T-helper 17 cell (primary cell): Measurements from ENCODE around the gene GNG10. TPM values are rescaled to one million over a fixed set of nuclear protein-coding genes. Genes with fewer than 3 reads are reported as not detected.

Source experiments
- ATAC-seq: fragments of 150-1000 bp; cut with Tn5 transposase; 2 replicates; pipeline ENCODE4 v1.10.0; 2021; ENCODE audit warnings: mild to moderate bottlenecking, moderate library complexity
- DNase-seq, 3 donors: peaks; one replicate each; pipeline versions ENCODE4 v3.0.0 to v3.0.0-alpha.2; 2020 to 2021
- H3K9me3 ChIP-seq: one replicate; pipeline ENCODE4 v1.7.0; 2013; ENCODE audit warnings: low read length, mild to moderate bottlenecking; ENCODE audit not compliant: control insufficient read depth, poor library complexity, severe bottlenecking
- H3K27ac Mint-ChIP-seq: one replicate; pipeline ENCODE4 v1.8.0; 2022; ENCODE audit warnings: mild to moderate bottlenecking, moderate library complexity, mixed read lengths
- H3K27me3 Mint-ChIP-seq: one replicate; pipeline ENCODE4 v1.8.0; 2022; ENCODE audit warnings: mixed read lengths
- H3K36me3 Mint-ChIP-seq: one replicate; pipeline ENCODE4 v1.8.0; 2022; ENCODE audit warnings: low read depth, mixed read lengths
- H3K4me1 Mint-ChIP-seq: one replicate; pipeline ENCODE4 v1.8.0; 2022; ENCODE audit warnings: mild to moderate bottlenecking, mixed read lengths
- H3K4me3 Mint-ChIP-seq: one replicate; pipeline ENCODE4 v1.8.0; 2022; ENCODE audit warnings: mild to moderate bottlenecking, moderate library complexity, mixed read lengths
- total RNA-seq, 4 donors: library from RNA in 2 of 4; stranded (reverse) in 2 of 4; gene quantifications; one replicate each; pipeline ENCODE4 v1.2.3 and lab custom pipeline; 2022 to 2026

Gene GNG10
- total RNA-seq, 2 donors from 2014 or later, result 5.3 to 6.7 TPM

- Mint-ChIP-seq H3K4me3 (peak overlapping the region; percentile 94), H3K27me3 (no peaks in the 10 kb centered on the region), H3K36me3 (peaks cover 4% of the 10 kb centered on the region), H3K4me1 (peaks cover 38% of the 10 kb centered on the region), H3K27ac (peak overlapping the region; percentile 88)
- DNase-seq (no peak), ATAC-seq (no peak)
- no peaks in the 10 kb centered on the region for H3K9me3 ChIP-seq
Observed at GRCh38 chr9:111632695-111633388, 28.6 kb upstream of the GNG10 start.

- peaks cover 38% of the 10 kb centered on the region for H3K4me1 Mint-ChIP-seq
- no peaks in the 10 kb centered on the region for H3K27me3 Mint-ChIP-seq
- H3K27ac Mint-ChIP-seq, result no peak overlapping the region
- DNase-seq, result no peak
- no peak overlapping the region for H3K4me3 Mint-ChIP-seq
- peaks cover 4% of the 10 kb centered on the region for H3K36me3 Mint-ChIP-seq
- no peak for ATAC-seq
- no peaks in the 10 kb centered on the region for H3K9me3 ChIP-seq
Observed at GRCh38 chr9:111633389-111633736, 28.0 kb upstream of the GNG10 start.

- Mint-ChIP-seq H3K27me3 (no peaks in the 10 kb centered on the region), H3K36me3 (peaks cover 4% of the 10 kb centered on the region), H3K4me3 (no peak overlapping the region), H3K4me1 (peaks cover 38% of the 10 kb centered on the region), H3K27ac (no peak overlapping the region)
- no peak for DNase-seq
- no peak for ATAC-seq
- H3K9me3 ChIP-seq, result no peaks in the 10 kb centered on the region
Observed at GRCh38 chr9:111634860-111635259, 26.5 kb upstream of the GNG10 start.

GRCh38 chr9:111637421-111637950, 23.9 kb upstream of the GNG10 start:
- no peaks in the 10 kb centered on the region for H3K9me3 ChIP-seq
- ATAC-seq (no peak), DNase-seq (no peak)
- H3K27me3 Mint-ChIP-seq, result no peaks in the 10 kb centered on the region
- peaks cover 25% of the 10 kb centered on the region for H3K4me1 Mint-ChIP-seq
- H3K27ac Mint-ChIP-seq, result no peak overlapping the region
- peaks cover 4% of the 10 kb centered on the region for H3K36me3 Mint-ChIP-seq
- no peak overlapping the region for H3K4me3 Mint-ChIP-seq

GRCh38 chr9:111644195-111644772, 17.1 kb upstream of the GNG10 start:
- peaks cover 2% of the 10 kb centered on the region for H3K36me3 Mint-ChIP-seq
- no peaks in the 10 kb centered on the region for H3K9me3 ChIP-seq
- H3K4me1 Mint-ChIP-seq, result peaks cover 4% of the 10 kb centered on the region
- H3K27me3 Mint-ChIP-seq, result no peaks in the 10 kb centered on the region
- ATAC-seq (no peak), DNase-seq (no peak)
- H3K27ac Mint-ChIP-seq, result no peak overlapping the region
- no peak overlapping the region for H3K4me3 Mint-ChIP-seq

GRCh38 chr9:111645806-111646205, 15.6 kb upstream of the GNG10 start:
- no peak for ATAC-seq
- Mint-ChIP-seq H3K36me3 (peaks cover 2% of the 10 kb centered on the region), H3K4me3 (no peak overlapping the region)

GRCh38 chr9:111646417-111646816, 15.0 kb upstream of the GNG10 start:
- no peaks in the 10 kb centered on the region for H3K27me3 Mint-ChIP-seq
- ATAC-seq (no peak), DNase-seq (no peak)
- no peak overlapping the region for H3K4me3 Mint-ChIP-seq
- peaks cover 4% of the 10 kb centered on the region for H3K4me1 Mint-ChIP-seq
- H3K27ac Mint-ChIP-seq, result no peak overlapping the region
- H3K36me3 Mint-ChIP-seq, result peaks cover 2% of the 10 kb centered on the region
- no peaks in the 10 kb centered on the region for H3K9me3 ChIP-seq

More at GRCh38 chr9:111645806-111646205, 15.6 kb upstream of the GNG10 start:
- Mint-ChIP-seq H3K27ac (no peak overlapping the region), H3K4me1 (peaks cover 4% of the 10 kb centered on the region), H3K27me3 (no peaks in the 10 kb centered on the region)
- H3K9me3 ChIP-seq, result no peaks in the 10 kb centered on the region
- DNase-seq, result no peak

- peaks cover 2% of the 10 kb centered on the region for H3K4me1 Mint-ChIP-seq
- peaks cover 4% of the 10 kb centered on the region for H3K36me3 Mint-ChIP-seq
- ATAC-seq, result no peak
- H3K27ac Mint-ChIP-seq, result no peak overlapping the region
- no peak for DNase-seq
- H3K9me3 ChIP-seq, result no peaks in the 10 kb centered on the region
- H3K27me3 Mint-ChIP-seq, result no peaks in the 10 kb centered on the region
- no peak overlapping the region for H3K4me3 Mint-ChIP-seq
Observed at GRCh38 chr9:111648066-111648465, 13.3 kb upstream of the GNG10 start.

GRCh38 chr9:111649016-111649415, 12.4 kb upstream of the GNG10 start:
- no peaks in the 10 kb centered on the region for H3K9me3 ChIP-seq
- H3K4me1 Mint-ChIP-seq, result no peaks in the 10 kb centered on the region
- no peak for DNase-seq
- no peak overlapping the region for H3K4me3 Mint-ChIP-seq
- no peak overlapping the region for H3K27ac Mint-ChIP-seq
- no peaks in the 10 kb centered on the region for H3K27me3 Mint-ChIP-seq
- peaks cover 2% of the 10 kb centered on the region for H3K36me3 Mint-ChIP-seq
- ATAC-seq, result no peak

- Mint-ChIP-seq H3K36me3 (peaks cover 2% of the 10 kb centered on the region), H3K4me1 (peaks cover 5% of the 10 kb centered on the region), H3K27me3 (no peaks in the 10 kb centered on the region), H3K4me3 (no peak overlapping the region), H3K27ac (no peak overlapping the region)
- H3K9me3 ChIP-seq, result no peaks in the 10 kb centered on the region
- ATAC-seq (no peak), DNase-seq (no peak)
Observed at GRCh38 chr9:111657051-111657450, 4.4 kb upstream of the GNG10 start.

GRCh38 chr9:111658943-111659342, 2.5 kb upstream of the GNG10 start:
- ATAC-seq (no peak), DNase-seq (no peak)
- Mint-ChIP-seq H3K4me3 (no peak overlapping the region), H3K36me3 (peaks cover 2% of the 10 kb centered on the region), H3K4me1 (peaks cover 21% of the 10 kb centered on the region), H3K27ac (peak overlapping the region; percentile 62), H3K27me3 (no peaks in the 10 kb centered on the region)
- H3K9me3 ChIP-seq, result no peaks in the 10 kb centered on the region

- Mint-ChIP-seq H3K4me3 (no peak overlapping the region), H3K36me3 (peaks cover 2% of the 10 kb centered on the region), H3K4me1 (peaks cover 23% of the 10 kb centered on the region), H3K27me3 (no peaks in the 10 kb centered on the region), H3K27ac (peak overlapping the region; percentile 62)
- no peak for DNase-seq
- ATAC-seq, result no peak
- H3K9me3 ChIP-seq, result no peaks in the 10 kb centered on the region
Observed at GRCh38 chr9:111659691-111660090, 1.7 kb upstream of the GNG10 start.

- Mint-ChIP-seq H3K36me3 (peaks cover 2% of the 10 kb centered on the region), H3K27me3 (no peaks in the 10 kb centered on the region), H3K4me1 (peaks cover 23% of the 10 kb centered on the region), H3K4me3 (peak overlapping the region; percentile 99), H3K27ac (peak overlapping the region; percentile 96)
- H3K9me3 ChIP-seq, result no peaks in the 10 kb centered on the region
- peak; percentile 42 for ATAC-seq
- peak; percentile 14 to 24 (median 15) for DNase-seq
Observed at GRCh38 chr9:111661802-111662521, 557 bp downstream of the GNG10 start.
